Dedifferentiated amniotic fluid mesenchymal stem cell (primary cell): ENCODE data around the gene TTLL11.

Experiments
- DNase-seq: peaks from one replicate; pipeline ENCODE4 v3.0.0-alpha.2; 2016; ENCODE audit errors: extremely low spot score

The TTLL11 gene

GRCh38 chr9:121972501-121972981, 120.6 kb downstream of the TTLL11 start:
- DNase-seq: no peak

- DNase-seq: no peak
These were observed 125.1 kb downstream of the TTLL11 start for GRCh38 chr9:121968056-121968455.

- DNase-seq: no peak
These were observed 126.4 kb downstream of the TTLL11 start for GRCh38 chr9:121966706-121967105.

- no peak for DNase-seq
These were observed 129.5 kb downstream of the TTLL11 start for GRCh38 chr9:121963528-121963995.

- DNase-seq: no peak
These were observed 130.7 kb downstream of the TTLL11 start for GRCh38 chr9:121962421-121962820.

GRCh38 chr9:121960665-121961064, 132.4 kb downstream of the TTLL11 start:
- no peak for DNase-seq

- no peak for DNase-seq
These were observed 134.6 kb downstream of the TTLL11 start for GRCh38 chr9:121958530-121958929.

GRCh38 chr9:121956808-121957207, 136.3 kb downstream of the TTLL11 start:
- no peak for DNase-seq

GRCh38 chr9:121955649-121956048, 137.5 kb downstream of the TTLL11 start:
- DNase-seq: no peak

GRCh38 chr9:121954477-121955140, 138.5 kb downstream of the TTLL11 start:
- DNase-seq: no peak

GRCh38 chr9:121952611-121953010, 140.5 kb downstream of the TTLL11 start:
- DNase-seq: no peak

- no peak for DNase-seq
These were observed 142.2 kb downstream of the TTLL11 start for GRCh38 chr9:121950866-121951265.

- no peak for DNase-seq
These were observed 142.7 kb downstream of the TTLL11 start for GRCh38 chr9:121950441-121950840.

- DNase-seq: no peak
These were observed 143.3 kb downstream of the TTLL11 start for GRCh38 chr9:121949766-121950165.

GRCh38 chr9:121949364-121949763, 143.7 kb downstream of the TTLL11 start:
- no peak for DNase-seq

- DNase-seq: no peak
These were observed 145.3 kb downstream of the TTLL11 start for GRCh38 chr9:121947775-121948174.

GRCh38 chr9:121946465-121946864, 146.6 kb downstream of the TTLL11 start:
- DNase-seq: no peak

GRCh38 chr9:121945849-121946248, 147.3 kb downstream of the TTLL11 start:
- peak; percentile 29 for DNase-seq

- DNase-seq: no peak
These were observed 147.8 kb downstream of the TTLL11 start for GRCh38 chr9:121945281-121945680.

- DNase-seq: peak; percentile 54
These were observed 148.4 kb downstream of the TTLL11 start for GRCh38 chr9:121944711-121945191.

GRCh38 chr9:121943463-121943862, 149.6 kb downstream of the TTLL11 start:
- no peak for DNase-seq

GRCh38 chr9:121942866-121943382, 150.2 kb downstream of the TTLL11 start:
- no peak for DNase-seq

- DNase-seq: no peak
These were observed 150.8 kb downstream of the TTLL11 start for GRCh38 chr9:121942313-121942712.
